ENCODE data around the gene GHRH. TPM values are rescaled to one million over a fixed set of nuclear protein-coding genes. Genes with fewer than 3 reads are reported as not detected.

The GHRH gene
- total RNA-seq, 1 experiment from 2014 or later = not detected

- DNase-seq (ENCODE audit: low spot score) = no peak
Observed at GRCh38 chr20:37205794-37206193, 55.8 kb downstream of the GHRH start.

- DNase-seq (ENCODE audit: low spot score) = no peak
Observed at GRCh38 chr20:37205130-37205529, 56.5 kb downstream of the GHRH start.

GRCh38 chr20:37204056-37204455, 57.6 kb downstream of the GHRH start:
- DNase-seq (ENCODE audit: low spot score) = no peak

- DNase-seq (ENCODE audit: low spot score) = peak; percentile 81
Observed at GRCh38 chr20:37202267-37202943, 59.2 kb downstream of the GHRH start.

GRCh38 chr20:37201827-37202162, 59.8 kb downstream of the GHRH start:
- no peak for DNase-seq (ENCODE audit: low spot score)

Other genes with a start within 250 kb of the GHRH start
- gene RBL1, start 165.8 kb downstream of the GHRH start, total RNA-seq (2014; rRNA removed; shearing (Covaris generic)) = 6.8 and 7.6 TPM in 2 replicates
- gene RPN2, start 82.5 kb downstream of the GHRH start, total RNA-seq (2014; rRNA removed; shearing (Covaris generic)) = 380 and 405 TPM in 2 replicates
- gene MROH8, start 82.3 kb downstream of the GHRH start, total RNA-seq (2014; rRNA removed; shearing (Covaris generic)) = 0.72 and 1.2 TPM in 2 replicates
- gene MANBAL, start 27.8 kb upstream of the GHRH start, total RNA-seq (2014; rRNA removed; shearing (Covaris generic)) = 14.5 and 18.8 TPM in 2 replicates
- 7.2 and 7.6 TPM in 2 replicates for gene SRC, start 84.3 kb upstream of the GHRH start, total RNA-seq (2014; rRNA removed; shearing (Covaris generic))

Measured in H4 (cell line).